Neural crest cell (in vitro differentiated cells): ENCODE results near the gene ARVCF. TPM values are rescaled to one million over a fixed set of nuclear protein-coding genes. Genes with fewer than 3 reads are reported as not detected.
A peak's percentile ranks its signal among the peaks of the same experiment; 100 is the strongest.

Experiments
- DNase-seq: peaks from one replicate; pipeline ENCODE4 v3.0.0; 2021; ENCODE audit warnings: low read depth, mixed read lengths, low spot score
- H3K27ac Mint-ChIP-seq: one replicate; pipeline ENCODE4 v1.8.0; 2021; ENCODE audit warnings: mild to moderate bottlenecking, mixed read lengths; ENCODE audit not compliant: unreplicated experiment
- H3K27me3 Mint-ChIP-seq: 2 replicates; pipeline ENCODE4 v1.8.0; 2021; ENCODE audit warnings: low read depth, mild to moderate bottlenecking, mixed read lengths
- H3K36me3 Mint-ChIP-seq: 2 replicates; pipeline ENCODE4 v1.8.0; 2021; ENCODE audit warnings: low read depth, mild to moderate bottlenecking, mixed read lengths
- H3K4me1 Mint-ChIP-seq: 2 replicates; pipeline ENCODE4 v1.8.0; 2021; ENCODE audit warnings: mixed read lengths
- H3K4me3 Mint-ChIP-seq: one replicate; pipeline ENCODE4 v1.8.0; 2021; ENCODE audit warnings: mild to moderate bottlenecking, mixed read lengths
- H3K9me3 Mint-ChIP-seq: 2 replicates; pipeline ENCODE4 v1.8.0; 2021; ENCODE audit warnings: mixed read lengths
- total RNA-seq: library from RNA; stranded (reverse); gene quantifications from 2 replicates; pipeline ENCODE4 v1.2.1, GENCODE V29; 2021
- TF ChIP-seq, protein P1 (sequence below): fragments of 200-600 bp; sonication (generic); conservative IDR thresholded peaks from 2 replicates; pipeline ENCODE4 v1.5.0; 2021; ENCODE audit warnings: antibody characterized with exemption, mild to moderate bottlenecking

ARVCF gene
- total RNA-seq, 1 donor from 2014 or later = 105 TPM

DNA sequence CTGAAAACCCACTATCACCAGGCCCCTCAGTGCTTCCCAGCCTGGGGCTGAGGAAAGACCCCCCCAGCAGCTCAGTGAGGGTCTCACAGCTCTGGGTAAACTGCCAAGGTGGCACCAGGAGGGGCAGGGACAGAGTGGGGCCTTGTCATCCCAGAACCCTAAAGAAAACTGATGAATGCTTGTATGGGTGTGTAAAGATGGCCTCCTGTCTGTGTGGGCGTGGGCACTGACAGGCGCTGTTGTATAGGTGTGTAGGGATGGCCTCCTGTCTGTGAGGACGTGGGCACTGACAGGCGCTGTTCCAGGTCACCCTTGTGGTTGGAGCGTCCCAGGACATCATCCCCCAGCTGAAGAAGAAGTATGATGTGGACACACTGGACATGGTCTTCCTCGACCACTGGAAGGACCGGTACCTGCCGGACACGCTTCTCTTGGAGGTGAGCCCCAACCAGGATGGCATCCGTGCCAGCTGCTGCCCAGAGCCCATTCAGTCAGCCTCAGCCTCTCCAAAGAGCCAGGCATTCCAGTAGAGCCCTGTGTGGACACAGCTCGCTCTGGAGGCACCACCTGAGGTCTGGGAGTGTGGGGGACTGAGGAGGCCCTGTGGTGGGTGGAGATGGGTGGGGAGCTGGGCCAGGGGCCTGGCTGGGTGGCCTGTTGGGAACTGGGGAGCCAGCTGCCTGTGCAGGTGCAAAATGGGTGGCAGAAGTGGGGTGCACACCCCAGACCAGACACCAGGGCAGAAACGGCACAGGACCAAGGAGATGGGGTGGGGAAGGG is 52.6 kb downstream of the ARVCF start:
- H3K27me3 Mint-ChIP-seq = no peaks in the 10 kb centered on the region

DNA sequence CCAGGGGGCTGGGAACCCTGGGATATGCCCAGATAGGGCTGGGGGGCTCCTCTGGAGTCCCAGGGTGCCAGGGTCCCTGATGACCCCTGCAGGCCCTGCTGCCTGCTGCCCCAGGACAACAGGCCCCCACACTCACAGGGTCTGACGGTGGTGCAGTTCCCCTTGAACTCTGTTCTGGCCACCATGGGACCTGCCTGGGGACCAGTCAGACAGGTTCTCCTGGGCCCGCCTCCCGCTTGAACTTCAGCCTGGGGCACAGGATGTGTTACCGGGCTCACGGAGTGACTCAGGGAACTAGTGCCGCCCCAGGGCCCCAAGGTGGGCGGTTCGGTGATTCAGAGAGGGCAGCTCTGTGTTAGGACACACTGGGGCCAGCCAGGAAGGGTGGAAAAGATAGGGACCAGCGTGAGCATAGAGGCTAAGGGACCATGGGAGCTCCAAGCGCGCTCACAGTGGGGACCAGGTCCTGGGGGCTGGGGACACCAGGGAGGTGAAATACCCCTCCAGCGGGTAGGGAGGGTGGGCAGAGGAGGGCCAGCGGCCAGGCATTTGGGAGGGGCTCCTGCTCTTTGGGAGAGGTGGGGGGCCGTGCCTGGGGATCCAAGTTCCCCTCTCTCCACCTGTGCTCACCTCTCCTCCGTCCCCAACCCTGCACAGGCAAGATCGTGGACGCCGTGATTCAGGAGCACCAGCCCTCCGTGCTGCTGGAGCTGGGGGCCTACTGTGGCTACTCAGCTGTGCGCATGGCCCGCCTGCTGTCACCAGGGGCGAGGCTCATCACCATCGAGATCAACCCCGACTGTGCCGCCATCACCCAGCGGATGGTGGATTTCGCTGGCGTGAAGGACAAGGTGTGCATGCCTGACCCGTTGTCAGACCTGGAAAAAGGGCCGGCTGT is 53.5 kb downstream of the ARVCF start:
- Mint-ChIP-seq H3K27ac (peak overlapping the region; percentile 19), H3K9me3 (no peaks in the 10 kb centered on the region), H3K27me3 (no peaks in the 10 kb centered on the region), H3K4me1 (peaks cover 52% of the 10 kb centered on the region), H3K4me3 (no peak overlapping the region), H3K36me3 (peaks cover 4% of the 10 kb centered on the region)
- TF ChIP-seq, protein P1, sequence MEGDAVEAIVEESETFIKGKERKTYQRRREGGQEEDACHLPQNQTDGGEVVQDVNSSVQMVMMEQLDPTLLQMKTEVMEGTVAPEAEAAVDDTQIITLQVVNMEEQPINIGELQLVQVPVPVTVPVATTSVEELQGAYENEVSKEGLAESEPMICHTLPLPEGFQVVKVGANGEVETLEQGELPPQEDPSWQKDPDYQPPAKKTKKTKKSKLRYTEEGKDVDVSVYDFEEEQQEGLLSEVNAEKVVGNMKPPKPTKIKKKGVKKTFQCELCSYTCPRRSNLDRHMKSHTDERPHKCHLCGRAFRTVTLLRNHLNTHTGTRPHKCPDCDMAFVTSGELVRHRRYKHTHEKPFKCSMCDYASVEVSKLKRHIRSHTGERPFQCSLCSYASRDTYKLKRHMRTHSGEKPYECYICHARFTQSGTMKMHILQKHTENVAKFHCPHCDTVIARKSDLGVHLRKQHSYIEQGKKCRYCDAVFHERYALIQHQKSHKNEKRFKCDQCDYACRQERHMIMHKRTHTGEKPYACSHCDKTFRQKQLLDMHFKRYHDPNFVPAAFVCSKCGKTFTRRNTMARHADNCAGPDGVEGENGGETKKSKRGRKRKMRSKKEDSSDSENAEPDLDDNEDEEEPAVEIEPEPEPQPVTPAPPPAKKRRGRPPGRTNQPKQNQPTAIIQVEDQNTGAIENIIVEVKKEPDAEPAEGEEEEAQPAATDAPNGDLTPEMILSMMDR = no peak
- DNase-seq = no peak

More for the DNA sequence above, 52.6 kb downstream of the ARVCF start:
- Mint-ChIP-seq H3K9me3 (no peaks in the 10 kb centered on the region), H3K4me1 (peaks cover 47% of the 10 kb centered on the region), H3K4me3 (no peak overlapping the region), H3K27ac (no peak overlapping the region), H3K36me3 (peaks cover 4% of the 10 kb centered on the region)
- TF ChIP-seq, protein P1 = no peak
- no peak for DNase-seq

DNA sequence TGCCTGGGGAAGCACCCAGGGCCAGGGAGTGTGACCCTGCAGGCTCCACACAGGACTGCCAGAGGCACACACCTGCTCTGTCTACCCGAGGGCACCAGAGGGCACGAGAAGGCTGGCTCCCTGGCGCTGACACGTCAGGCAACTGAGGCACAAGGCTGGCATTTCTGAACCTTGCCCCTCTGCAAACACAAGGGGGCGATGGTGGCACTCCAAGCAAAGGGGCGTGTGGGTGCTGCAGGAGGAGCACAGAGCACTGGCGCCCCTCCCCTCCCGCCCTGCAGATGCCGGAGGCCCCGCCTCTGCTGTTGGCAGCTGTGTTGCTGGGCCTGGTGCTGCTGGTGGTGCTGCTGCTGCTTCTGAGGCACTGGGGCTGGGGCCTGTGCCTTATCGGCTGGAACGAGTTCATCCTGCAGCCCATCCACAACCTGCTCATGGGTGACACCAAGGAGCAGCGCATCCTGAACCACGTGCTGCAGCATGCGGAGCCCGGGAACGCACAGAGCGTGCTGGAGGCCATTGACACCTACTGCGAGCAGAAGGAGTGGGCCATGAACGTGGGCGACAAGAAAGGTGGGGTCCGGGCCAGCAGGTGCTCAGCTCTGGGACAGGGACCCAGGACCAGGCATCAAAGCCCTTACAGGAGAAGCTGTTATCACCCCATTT is 54.2 kb downstream of the ARVCF start:
- Mint-ChIP-seq H3K9me3 (no peaks in the 10 kb centered on the region), H3K27ac (peak overlapping the region; percentile 87), H3K4me3 (no peak overlapping the region), H3K4me1 (peaks cover 46% of the 10 kb centered on the region), H3K27me3 (no peaks in the 10 kb centered on the region), H3K36me3 (peaks cover 4% of the 10 kb centered on the region)
- TF ChIP-seq, protein P1 = peak; percentile 78
- peak; percentile 69 for DNase-seq

DNA sequence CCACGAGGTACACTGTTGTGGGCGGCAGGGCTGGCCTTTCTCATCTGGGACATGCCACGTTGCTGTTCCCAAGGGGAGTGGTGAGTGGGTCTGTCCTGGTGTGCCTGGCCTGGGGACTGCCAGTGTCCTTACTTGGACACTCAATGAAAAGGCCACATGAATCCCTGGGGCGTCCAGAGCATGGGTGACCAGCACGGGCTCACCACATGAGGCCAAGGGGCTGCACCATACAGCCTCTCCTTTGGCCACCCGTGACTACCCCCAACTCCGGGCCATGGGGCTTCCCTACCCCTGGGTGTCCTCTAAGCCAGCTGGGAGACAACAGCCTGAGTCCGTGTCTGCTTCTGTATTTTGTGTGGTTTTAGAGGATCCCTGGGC is 54.8 kb downstream of the ARVCF start:
- Mint-ChIP-seq H3K9me3 (no peaks in the 10 kb centered on the region), H3K27ac (no peak overlapping the region), H3K4me1 (peaks cover 41% of the 10 kb centered on the region), H3K36me3 (peaks cover 2% of the 10 kb centered on the region), H3K27me3 (no peaks in the 10 kb centered on the region), H3K4me3 (no peak overlapping the region)
- TF ChIP-seq, protein P1 = no peak
- DNase-seq = no peak

DNA sequence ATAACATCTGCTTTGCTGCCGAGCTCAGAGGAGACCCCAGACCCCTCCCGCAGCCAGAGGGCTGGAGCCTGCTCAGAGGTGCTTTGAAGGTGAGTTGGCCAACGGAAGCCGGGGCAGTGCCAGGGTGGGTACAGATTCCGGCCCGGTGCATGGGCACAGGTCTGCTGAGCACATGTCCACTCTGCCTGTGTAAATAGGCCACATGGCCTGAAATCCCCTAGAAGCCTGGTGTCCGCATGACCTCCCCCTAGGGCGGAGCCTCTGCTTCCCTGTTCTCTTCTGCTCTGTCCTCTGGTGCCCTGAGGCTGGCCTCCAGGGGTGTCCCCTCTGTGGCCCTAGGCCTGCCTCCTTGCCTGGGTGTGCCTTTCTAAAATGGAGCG is 55.4 kb downstream of the ARVCF start:
- Mint-ChIP-seq H3K4me1 (peaks cover 36% of the 10 kb centered on the region), H3K9me3 (no peaks in the 10 kb centered on the region), H3K4me3 (no peak overlapping the region), H3K27ac (no peak overlapping the region), H3K27me3 (no peaks in the 10 kb centered on the region), H3K36me3 (peaks cover 2% of the 10 kb centered on the region)
- TF ChIP-seq, protein P1 = no peak
- DNase-seq = no peak
